Head of caudate nucleus (tissue), 42 donors: ENCODE data around the gene EHBP1L1.

Experiments
- DNase-seq, 42 donors: peaks; one replicate each; pipeline versions ENCODE4 v3.0.0 to v3.0.0-alpha.2; 2020 to 2021; ENCODE audit warnings: mixed read lengths in 7 of 42
- intact Hi-C: fragments of 100-400 bp; cut with DNase I; formaldehyde crosslinking; loops from one replicate; pipeline ENCODE4 v1.15.0; 2022

The EHBP1L1 gene

DNA sequence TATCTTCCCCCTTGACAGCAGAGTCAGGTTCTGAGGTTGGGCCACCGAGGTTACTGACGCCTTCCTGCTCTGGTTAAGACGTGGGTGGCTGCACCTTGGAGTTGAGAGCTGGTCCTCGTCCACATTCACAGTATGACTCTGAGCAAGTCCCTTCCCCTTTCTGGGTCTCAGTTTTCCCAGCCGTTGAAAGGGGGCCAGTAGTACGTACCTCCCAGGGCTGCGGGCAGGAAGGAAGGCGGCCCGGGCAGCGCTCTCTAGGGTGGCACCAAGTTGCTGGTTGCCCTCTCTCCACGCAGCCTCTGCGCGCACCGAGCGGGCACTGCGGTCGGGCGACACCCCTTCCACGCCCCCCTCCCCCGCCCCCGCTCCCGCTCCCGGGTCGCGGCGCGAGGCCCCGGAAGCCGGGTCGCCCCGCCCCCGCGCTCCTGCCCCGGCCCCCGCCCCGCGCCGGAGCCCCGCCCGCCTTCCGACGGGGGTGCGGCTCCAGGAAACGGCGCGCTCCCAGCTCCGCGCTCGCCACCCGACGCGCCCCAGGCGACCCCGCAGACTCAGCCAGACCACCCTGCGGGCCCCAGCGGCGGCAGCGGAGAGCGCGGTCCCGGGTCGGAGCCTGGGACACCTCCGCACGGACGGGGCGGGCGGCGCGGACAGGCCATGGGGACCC, at the start of gene EHBP1L1:
Gene EHBP1L1, plus strand, starts transcription at position 486 of the 664 bp plus-strand sequence. CDS start 250 bp downstream, outside the sequence.
- peak in 21 of 42 donors; percentile 28 to 67 (median 50) for DNase-seq
- intact Hi-C loops = no loop called here

DNA sequence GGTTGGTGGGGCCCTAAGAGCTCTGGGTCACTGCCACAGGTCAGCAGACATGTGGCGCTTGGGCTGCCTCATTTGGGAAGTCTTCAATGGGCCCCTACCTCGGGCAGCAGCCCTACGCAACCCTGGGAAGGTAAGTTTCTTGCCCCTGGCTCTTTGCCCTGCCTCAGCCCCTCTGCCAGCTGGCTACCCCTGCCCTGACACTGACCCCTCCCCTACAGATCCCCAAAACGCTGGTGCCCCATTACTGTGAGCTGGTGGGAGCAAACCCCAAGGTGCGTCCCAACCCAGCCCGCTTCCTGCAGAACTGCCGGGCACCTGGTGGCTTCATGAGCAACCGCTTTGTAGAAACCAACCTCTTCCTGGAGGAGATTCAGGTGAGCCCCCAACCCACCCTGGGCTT, 49.1 kb upstream of the EHBP1L1 start:
- intact Hi-C loops = no loop called here
- no peak for DNase-seq

DNA sequence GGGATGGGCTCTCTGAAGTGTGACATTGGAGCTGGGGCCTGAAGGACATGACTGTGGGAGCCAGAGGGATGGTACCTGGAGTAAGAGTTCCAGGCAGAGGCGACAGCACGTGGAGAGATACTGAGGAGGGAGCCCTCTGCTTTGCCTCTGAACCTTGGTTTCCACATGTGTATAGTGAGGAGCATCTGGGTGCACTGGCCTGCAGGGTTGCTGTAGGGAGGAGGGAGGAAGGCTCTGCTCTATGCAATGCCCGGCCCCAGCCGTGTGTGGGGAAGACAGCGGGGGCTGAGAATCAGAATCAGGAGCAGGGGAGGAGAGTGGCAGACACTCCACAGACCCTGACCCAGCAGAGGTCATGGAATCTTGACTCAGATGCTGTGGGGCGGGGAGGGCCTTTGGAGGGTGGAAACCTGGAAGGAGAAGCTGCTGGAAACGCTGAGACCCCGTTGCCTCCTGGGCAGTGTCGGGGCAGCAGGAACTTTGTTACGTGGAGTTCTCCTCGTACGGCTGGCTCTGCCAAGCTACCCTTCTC, 47.0 kb upstream of the EHBP1L1 start:
- intact Hi-C loops = no loop called here
- no peak for DNase-seq

DNA sequence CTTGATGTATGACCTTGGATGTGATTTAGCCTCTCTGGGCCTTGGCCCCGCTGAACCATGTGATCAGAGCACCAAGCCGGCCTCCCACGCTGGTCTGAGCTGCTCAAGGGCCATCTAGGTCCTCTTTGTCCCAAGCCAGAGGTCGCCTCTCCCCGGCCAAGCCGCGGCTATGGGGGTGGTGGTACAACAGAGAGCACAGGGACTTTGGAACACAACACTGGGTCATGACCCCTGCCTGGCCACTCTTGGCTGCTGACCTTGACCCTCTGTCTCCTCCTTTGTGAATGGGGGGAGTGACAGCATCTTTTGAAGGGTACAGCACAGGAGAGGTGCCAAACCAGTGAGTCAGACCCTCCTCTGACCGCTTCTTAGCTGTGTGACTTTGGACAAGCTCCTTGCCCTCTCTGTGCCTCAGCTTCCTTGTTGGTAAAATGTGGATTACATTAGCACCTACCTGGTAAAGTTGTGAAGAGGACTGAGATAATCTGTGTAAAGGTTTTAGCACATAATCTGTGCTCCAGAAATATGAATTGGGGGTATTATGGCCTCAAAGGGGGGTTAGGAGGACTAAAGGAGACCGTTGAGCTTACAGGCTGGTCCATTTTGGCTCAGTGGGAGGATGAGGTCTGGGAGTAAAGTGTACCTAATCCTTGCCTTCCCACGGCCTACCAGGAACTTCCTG, 46.2 kb upstream of the EHBP1L1 start:
- intact Hi-C loops = no loop called here
- no peak for DNase-seq

DNA sequence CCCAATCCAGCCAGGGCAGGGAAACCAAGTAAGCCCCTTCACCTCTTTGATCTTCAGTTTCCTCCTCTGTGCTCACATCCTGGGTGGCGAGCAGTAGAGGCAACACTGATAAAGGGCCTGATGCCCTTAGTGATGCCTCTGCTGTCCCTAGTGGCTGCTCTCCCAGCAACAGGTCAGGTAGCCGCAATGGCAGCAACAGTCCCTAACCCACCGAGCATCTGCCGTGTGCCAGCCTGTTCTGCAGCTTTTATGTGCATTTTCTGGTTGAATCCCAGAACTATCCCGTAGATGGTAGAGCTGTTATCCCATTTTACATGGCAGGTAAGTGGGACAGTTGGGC, 45.7 kb upstream of the EHBP1L1 start:
- intact Hi-C loops = no loop called here
- DNase-seq = no peak

DNA sequence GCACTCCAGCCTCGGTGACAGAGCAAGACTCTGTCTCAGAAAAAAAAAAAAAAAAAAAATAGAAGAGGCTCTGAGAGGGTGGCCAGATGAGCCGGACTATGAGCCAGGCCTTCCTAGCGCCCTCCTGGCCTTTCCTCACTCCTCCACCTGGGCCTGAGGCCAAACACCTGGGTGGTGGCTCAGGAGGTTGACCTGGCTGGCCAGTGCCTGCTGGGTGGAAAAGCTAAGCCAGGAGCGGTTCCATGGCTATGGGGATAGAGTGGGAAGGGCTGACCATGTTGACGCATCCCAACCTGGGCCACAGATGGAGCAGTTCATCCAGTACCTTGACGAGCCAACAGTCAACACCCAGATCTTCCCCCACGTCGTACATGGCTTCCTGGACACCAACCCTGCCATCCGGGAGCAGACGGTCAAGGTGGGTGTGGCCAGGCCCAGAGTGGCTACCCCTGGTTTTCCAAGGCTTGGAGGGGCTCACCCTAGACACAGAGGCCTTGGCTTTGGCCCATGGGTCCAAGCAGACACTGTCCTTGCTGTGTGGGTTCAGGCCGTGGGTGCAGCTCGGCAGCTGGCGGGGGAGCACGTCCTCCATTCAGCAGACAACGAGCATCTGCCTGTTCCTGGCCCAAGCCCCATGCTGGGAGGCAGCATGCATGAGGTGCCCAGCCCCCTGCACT, 43.3 kb upstream of the EHBP1L1 start:
- intact Hi-C loops = no loop called here

DNA sequence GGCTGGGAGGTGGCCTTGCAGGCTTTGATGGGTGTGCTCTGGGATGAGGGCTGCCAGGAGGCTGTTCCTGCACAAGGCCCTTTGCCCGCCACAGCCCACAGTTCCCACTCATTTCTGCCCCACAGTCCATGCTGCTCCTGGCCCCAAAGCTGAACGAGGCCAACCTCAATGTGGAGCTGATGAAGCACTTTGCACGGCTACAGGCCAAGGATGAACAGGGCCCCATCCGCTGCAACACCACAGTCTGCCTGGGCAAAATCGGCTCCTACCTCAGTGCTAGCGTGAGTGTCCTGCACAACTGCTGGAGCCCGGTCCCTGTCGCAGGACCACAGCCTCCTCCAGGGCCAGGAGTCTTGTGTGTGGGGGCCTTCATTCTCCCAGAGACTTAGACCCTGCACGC, 40.8 kb upstream of the EHBP1L1 start:
- DNase-seq = no peak
- intact Hi-C loops = no loop called here

More for the DNA sequence above, 43.3 kb upstream of the EHBP1L1 start:
- no peak for DNase-seq

DNA sequence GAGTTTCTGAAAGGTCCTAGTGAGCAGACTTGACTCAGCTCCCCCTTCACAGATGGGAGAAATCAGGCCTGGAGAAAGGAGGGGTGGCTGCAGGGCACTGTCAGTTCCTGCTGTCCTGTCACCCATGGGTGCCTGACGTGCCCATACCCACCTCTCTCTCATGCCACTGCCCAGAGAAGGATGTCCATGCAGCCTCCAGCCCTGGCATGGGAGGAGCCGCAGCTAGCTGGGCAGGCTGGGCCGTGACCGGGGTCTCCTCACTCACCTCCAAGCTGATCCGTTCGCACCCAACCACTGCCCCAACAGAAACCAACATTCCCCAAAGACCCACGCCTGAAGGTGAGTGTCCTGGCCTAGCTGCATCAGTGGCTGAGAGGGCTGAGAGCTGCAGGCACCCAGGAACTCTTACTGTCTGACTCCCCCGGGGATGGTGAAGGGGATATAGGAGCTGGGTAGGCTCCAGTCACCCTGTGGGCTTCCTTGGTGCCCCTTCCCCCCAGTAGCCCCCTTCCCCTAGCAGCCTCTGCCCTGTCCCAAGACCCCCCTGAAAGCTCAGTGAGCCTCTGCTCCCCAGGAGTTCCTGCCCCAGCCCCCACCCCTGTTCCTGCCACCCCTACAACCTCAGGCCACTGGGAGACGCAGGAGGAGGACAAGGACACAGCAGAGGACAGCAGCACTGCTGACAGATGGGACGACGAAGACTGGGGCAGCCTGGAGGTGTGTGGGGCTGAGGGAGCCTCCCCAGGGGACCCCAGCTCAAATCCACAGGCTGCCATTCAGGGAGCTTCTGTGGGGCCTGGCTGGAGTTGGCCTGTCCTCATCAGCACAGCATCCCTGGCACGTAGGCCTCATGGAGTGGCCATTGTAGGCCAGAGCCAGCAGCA, 39.2 kb upstream of the EHBP1L1 start:
- DNase-seq = no peak
- intact Hi-C loops = no loop called here

DNA sequence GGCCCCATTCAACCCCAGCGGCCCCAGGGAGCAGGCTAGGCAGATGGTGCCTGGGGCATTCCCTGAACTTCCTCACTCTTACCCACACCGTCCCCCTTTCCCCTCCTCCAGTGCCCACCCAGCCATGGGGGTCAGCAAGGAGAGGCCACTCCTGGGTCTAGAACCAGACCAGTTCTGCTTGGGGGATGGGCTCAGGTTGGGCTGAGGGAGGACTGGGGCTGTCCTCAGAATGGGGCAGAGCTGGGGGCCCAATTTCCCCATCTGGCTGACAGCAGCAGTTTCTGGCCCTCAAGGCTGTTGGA, 38.6 kb upstream of the EHBP1L1 start:
- DNase-seq = no peak
- intact Hi-C loops = no loop called here

DNA sequence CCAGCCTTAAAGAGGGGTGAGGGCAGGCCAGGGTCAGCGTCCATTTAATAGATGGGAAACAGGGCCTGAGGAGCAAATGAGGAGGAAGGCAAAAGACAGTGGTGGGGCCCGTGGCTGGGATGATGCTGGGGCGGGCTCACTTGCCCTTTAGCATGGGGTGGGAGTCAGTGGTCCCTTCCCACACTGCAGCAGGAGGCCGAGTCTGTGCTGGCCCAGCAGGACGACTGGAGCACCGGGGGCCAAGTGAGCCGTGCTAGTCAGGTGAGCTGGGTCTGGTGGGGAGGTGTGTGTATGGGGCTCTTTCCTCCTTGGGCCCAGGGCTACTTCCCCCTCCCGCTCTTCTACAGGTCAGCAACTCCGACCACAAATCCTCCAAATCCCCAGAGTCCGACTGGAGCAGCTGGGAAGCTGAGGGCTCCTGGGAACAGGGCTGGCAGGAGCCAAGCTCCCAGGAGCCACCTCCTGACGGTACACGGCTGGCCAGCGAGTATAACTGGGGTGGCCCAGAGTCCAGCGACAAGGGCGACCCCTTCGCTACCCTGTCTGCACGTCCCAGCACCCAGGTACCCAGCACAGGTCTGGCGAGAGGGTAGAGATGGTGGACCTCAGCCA, 38.1 kb upstream of the EHBP1L1 start:
- intact Hi-C loops = no loop called here
- no peak for DNase-seq

DNA sequence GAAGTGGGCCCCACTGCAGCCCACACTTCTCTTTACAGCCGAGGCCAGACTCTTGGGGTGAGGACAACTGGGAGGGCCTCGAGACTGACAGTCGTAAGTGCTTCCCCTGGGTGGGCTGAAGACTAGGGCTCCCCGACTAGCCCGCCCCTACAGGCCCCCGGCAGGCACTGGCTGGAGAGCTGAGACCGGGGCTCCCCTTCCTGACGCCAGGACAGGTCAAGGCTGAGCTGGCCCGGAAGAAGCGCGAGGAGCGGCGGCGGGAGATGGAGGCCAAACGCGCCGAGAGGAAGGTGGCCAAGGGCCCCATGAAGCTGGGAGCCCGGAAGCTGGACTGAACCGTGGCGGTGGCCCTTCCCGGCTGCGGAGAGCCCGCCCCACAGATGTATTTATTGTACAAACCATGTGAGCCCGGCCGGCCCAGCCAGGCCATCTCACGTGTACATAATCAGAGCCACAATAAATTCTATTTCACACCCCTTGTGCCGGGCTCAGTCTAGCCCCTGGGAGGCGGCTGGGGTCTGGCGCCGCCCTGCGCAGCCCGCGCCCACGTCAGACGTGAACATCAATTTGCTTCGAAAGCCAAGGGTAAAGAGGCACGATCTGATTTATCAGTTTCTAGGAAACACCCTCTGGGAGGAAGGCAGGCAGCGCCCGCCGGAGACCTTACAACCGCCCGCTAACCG, 37.5 kb upstream of the EHBP1L1 start:
- no peak for DNase-seq
- intact Hi-C loops = no loop called here

DNA sequence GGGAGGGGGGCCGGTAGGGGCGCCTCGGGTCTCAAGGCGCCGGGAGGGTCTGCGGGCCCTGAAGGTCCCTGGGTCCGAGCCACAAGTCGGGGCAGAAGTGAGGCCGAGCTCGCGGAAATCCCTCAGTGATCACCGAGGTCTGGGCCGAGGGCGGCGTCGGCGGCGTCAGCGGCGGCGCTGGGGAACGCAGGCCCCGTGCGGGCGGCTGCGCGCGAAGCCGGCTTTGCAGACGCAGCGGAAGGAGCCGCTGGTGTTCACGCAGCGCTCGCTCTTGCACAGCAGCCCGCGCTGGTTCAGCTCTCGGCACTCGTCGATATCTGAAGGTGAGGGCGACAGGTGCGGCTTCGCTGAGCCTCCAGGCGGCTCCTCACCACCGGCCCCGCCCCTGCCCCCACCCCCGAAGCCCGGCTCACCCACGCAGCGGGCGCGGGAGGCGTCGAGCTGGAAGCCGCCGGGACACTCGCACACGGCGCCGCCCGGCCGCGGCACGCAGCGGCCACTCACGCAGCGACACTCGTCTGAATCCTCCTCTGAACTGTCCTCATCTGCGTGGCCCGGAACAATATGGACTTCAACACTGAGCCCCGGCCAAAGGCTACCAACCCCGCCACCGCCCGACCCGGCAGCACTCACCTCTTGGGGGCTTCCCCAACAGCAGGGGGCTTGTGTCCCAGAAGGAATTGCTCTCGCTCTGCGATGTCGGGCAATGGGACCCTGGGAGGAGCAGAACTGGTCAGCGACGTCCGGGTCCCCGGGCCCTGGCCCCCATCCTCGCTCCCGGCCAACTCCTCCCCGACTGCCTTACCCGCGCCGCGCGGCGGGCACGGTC, 36.7 kb upstream of the EHBP1L1 start:
- DNase-seq = peak in 38 of 42 donors; percentile 31 to 83 (median 64)
- intact Hi-C loops = no loop called here

DNA sequence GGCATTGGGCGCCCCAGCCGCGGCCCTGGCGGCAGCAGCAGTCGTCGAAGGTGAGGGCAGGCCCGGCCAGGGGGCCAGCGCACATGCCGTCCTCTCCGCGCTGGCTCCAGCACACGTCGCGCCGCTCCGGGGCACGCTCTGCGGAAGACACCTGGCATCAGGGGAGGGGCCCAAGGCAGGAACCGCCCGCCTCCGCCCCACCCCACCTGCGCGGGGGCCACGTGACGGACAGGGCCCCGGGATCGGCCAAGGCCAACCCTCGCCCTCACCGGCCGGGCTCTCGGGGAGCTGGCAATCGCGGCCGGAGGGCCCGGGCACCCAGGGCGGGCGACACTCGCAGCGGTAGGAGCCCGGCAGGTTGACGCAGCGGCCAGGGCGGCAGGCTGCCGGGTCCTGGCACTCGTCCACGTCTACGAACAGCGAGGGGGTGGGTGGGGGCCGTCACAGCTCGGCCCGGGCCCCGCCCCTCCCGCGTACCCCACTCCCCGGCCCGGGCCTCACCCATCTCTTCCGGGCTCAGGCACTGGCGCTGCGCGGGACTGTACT, 36.0 kb upstream of the EHBP1L1 start:
- DNase-seq = peak in 6 of 42 donors; percentile 13 to 66 (median 34)
- intact Hi-C loops = loop anchor here (2.0 kb wide), 1 partner anchor 31 kb away; the partner anchor contains the start of gene ZNRD2

DNA sequence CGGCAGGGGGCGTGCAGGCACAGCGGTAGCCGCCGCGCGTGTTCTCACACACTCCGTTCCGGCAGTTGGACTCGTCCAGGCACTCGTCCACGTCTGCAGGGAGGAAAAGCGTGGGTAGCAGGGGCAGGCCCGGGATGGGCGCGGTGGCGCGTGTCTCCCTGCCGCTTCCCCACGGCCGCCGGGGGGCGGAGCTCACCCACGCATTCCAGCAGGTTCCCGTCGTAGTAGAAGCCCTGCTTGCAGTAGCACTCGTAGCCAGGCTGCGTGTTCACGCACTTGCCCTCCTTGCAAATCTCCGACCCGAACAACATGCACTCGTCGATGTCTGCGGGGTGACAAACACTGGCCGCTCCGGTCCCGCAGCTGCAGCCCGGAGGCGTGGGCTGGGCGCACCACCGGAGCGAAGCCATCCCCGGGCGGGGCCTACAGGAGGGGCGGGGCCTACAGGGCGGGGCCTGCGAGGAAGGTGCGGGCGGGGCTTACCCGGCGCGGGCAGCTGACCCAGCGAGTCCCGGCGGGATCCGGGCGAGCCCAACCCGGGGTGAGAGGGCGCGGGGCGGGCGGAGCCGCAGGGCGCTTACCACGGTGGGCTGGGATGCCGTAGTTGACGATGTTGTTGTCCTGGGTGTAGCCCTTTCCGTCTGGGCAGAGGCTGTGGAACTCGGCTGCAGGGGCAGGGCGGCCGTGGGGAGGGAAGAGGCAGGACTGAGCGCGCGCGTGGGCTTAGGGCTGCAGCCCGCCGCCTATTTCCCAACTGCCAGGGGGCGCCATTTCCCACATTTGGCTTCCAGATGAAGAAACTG, 35.4 kb upstream of the EHBP1L1 start:
- peak; percentile 81 to 96 (median 91) for DNase-seq
- intact Hi-C loops = loop anchor here (2.0 kb wide), 1 partner anchor 30 kb away; the partner anchor contains the start of gene ZNRD2

DNA sequence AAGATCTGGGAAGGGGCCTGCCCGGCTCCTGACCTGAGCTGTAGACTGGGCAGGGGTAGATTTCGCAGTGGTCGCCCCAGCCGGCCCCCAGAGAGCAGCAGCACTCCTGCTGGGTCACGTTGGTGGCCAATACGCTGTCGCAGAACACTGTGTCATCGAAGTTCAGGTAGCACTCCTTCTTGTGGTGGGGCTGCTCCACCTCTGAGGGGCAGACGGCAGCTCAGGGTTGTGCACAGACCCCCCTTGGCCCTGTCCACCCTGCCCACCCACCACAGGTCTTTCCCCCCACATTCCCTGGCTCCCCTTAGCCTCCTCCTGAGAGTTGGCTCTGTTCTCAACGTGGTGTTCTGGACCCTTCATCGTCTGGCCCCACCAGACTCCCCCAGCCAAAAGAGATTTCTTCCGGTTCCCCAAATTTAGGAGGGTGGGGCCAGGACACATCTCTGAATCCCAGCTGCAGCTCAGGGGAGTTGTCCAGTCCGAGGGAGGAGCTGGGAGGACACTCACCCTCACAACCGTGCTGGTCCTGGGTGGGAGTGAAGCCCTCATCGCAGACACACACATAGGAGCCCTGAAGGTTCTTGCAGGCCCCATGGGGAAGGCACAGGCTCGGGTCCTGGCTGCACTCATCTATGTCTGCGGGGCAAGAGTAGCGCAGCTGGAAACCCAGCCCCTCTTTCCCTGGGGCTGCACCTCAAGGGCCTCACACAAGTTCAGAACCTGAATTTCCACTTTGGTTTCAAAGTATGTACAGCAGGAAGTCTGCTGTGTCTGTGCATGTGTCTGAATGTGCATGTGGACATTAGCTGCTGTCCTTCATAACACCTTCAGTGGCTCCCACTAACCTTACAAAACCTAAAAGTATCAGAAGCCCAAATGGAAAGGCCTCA, 34.5 kb upstream of the EHBP1L1 start:
- DNase-seq = no peak
- intact Hi-C loops = loop anchor here (2.0 kb wide), 1 partner anchor 29 kb away; the partner anchor contains the start of gene ZNRD2
